Naive thymus-derived CD8-positive, alpha-beta T cell (primary cell): Measurements from ENCODE around the gene NMNAT2. TPM values are rescaled to one million over a fixed set of nuclear protein-coding genes. Genes with fewer than 3 reads are reported as not detected.
A peak's percentile ranks its signal among the peaks of the same experiment; 100 is the strongest.

ENCODE experiments used
- ATAC-seq, 2 donors: fragments of 150-1000 bp; cut with Tn5 transposase in 1 of 2; sonication (Bioruptor Pico), chemical (Tn5 transposase) in 1 of 2; 1 replicate in 1 of 2; 2 replicates in 1 of 2; pipeline ENCODE4 v1.10.0; 2021; ENCODE audit warnings: mild to moderate bottlenecking in 2 of 2, moderate library complexity in 2 of 2
- POLR2A ChIA-PET: fragments of 350-600 bp; sonication (Branson Sonifier 250); formaldehyde crosslinking; loops from one replicate; lab custom pipeline; 2021; ENCODE audit warnings: antibody characterized with exemption; lab: Charles Lee
- DNase-seq, 10 donors: peaks; one replicate each; pipeline versions ENCODE4 v3.0.0 to v3.0.0-alpha.2; 2020 to 2022
- H3K27ac Mint-ChIP-seq, 10 donors: one replicate each; pipeline ENCODE4 v1.8.0; 2020 to 2022; ENCODE audit warnings: mild to moderate bottlenecking in 10 of 10, mixed read lengths in 10 of 10, moderate library complexity in 4 of 10, inconsistent platforms in 1 of 10
- H3K27me3 Mint-ChIP-seq, 5 donors: one replicate each; pipeline ENCODE4 v1.8.0; 2021 to 2022; ENCODE audit warnings: mixed read lengths in 5 of 5
- H3K36me3 Mint-ChIP-seq, 3 donors: one replicate each; pipeline ENCODE4 v1.8.0; 2020 to 2022; ENCODE audit warnings: mixed read lengths in 3 of 3, mild to moderate bottlenecking in 2 of 3, inconsistent platforms in 1 of 3
- H3K4me1 Mint-ChIP-seq, 4 donors: one replicate each; pipeline ENCODE4 v1.8.0; 2021 to 2022; ENCODE audit warnings: mixed read lengths in 4 of 4
- H3K4me3 Mint-ChIP-seq, 10 donors: one replicate each; pipeline ENCODE4 v1.8.0; 2020 to 2022; ENCODE audit warnings: mild to moderate bottlenecking in 10 of 10, mixed read lengths in 10 of 10, moderate library complexity in 6 of 10, inconsistent platforms in 1 of 10
- H3K9me3 Mint-ChIP-seq, 9 donors: one replicate each; pipeline ENCODE4 v1.8.0; 2020 to 2022; ENCODE audit warnings: mixed read lengths in 9 of 9, mild to moderate bottlenecking in 3 of 9, inconsistent platforms in 1 of 9, moderate library complexity in 1 of 9
- polyA plus RNA-seq, 3 donors: library from polyadenylated mRNA; unstranded; fragments of 300-500 nt; fragmentation: Illumina TruSeq; gene quantifications; one replicate each; pipeline ENCODE4 v1.2.3, GENCODE V29; 2021
- total RNA-seq, 8 experiments: library from RNA in 2 of 8; stranded (reverse) in 2 of 8; gene quantifications; one replicate each; pipeline ENCODE4 v1.2.3 and lab custom pipeline; 2021 to 2026

The NMNAT2 gene
- total and polyA plus RNA-seq, 5 experiments from 2014 or later = not detected

GRCh38 chr1:183228347-183229220, 189.6 kb downstream of the NMNAT2 start:
- DNase-seq (no peak), ATAC-seq (no peak)
- POLR2A ChIA-PET = no interaction called here
- Mint-ChIP-seq H3K9me3 (no peaks in the 10 kb centered on the region), H3K27ac (no peak overlapping the region), H3K27me3 (peaks cover 0 to 11% (median 5%) of the 10 kb centered on the region in 5 donors), H3K4me1 (peaks cover 0 to 6% (median under 1%) of the 10 kb centered on the region in 4 donors), H3K4me3 (no peak overlapping the region), H3K36me3 (no peaks in the 10 kb centered on the region)

GRCh38 chr1:183227422-183228346, 190.5 kb downstream of the NMNAT2 start:
- H3K4me1 Mint-ChIP-seq = peaks cover 0 to 6% (median under 1%) of the 10 kb centered on the region in 4 donors
- DNase-seq (peak in 7 of 10 donors; percentile 3 to 44 (median 37)), ATAC-seq (peak; percentile 46)
- no peak overlapping the region for H3K4me3 Mint-ChIP-seq
- no peaks in the 10 kb centered on the region for H3K9me3 Mint-ChIP-seq
- peaks cover 0 to 11% (median 5%) of the 10 kb centered on the region in 5 donors for H3K27me3 Mint-ChIP-seq
- POLR2A ChIA-PET = no interaction called here
- H3K36me3 Mint-ChIP-seq = no peaks in the 10 kb centered on the region
- peak overlapping the region in 1 of 10 donors; percentile 44 for H3K27ac Mint-ChIP-seq

- H3K27ac Mint-ChIP-seq = peak overlapping the region in 1 of 10 donors; percentile 24
- ATAC-seq (no peak), DNase-seq (no peak)
- H3K36me3 Mint-ChIP-seq = no peaks in the 10 kb centered on the region
- no peaks in the 10 kb centered on the region for H3K9me3 Mint-ChIP-seq
- no peak overlapping the region for H3K4me3 Mint-ChIP-seq
- H3K4me1 Mint-ChIP-seq = peaks cover 0 to 6% (median under 1%) of the 10 kb centered on the region in 4 donors
- POLR2A ChIA-PET = no interaction called here
- peaks cover 0 to 11% (median 5%) of the 10 kb centered on the region in 5 donors for H3K27me3 Mint-ChIP-seq
These were observed 191.2 kb downstream of the NMNAT2 start for GRCh38 chr1:183226963-183227362.

- peaks cover 0 to 11% (median 5%) of the 10 kb centered on the region in 5 donors for H3K27me3 Mint-ChIP-seq
- POLR2A ChIA-PET = no interaction called here
These were observed 191.8 kb downstream of the NMNAT2 start for GRCh38 chr1:183226361-183226760.

GRCh38 chr1:183223467-183223866, 194.7 kb downstream of the NMNAT2 start:
- Mint-ChIP-seq H3K4me3 (no peak overlapping the region), H3K9me3 (no peaks in the 10 kb centered on the region), H3K27ac (no peak overlapping the region), H3K4me1 (peaks cover 19 to 23% (median 20%) of the 10 kb centered on the region in 4 donors), H3K36me3 (no peaks in the 10 kb centered on the region), H3K27me3 (peaks cover 0 to 11% (median 5%) of the 10 kb centered on the region in 5 donors)
- DNase-seq = no peak
- ATAC-seq = no peak
- POLR2A ChIA-PET = no interaction called here

More at GRCh38 chr1:183226361-183226760, 191.8 kb downstream of the NMNAT2 start:
- Mint-ChIP-seq H3K27ac (no peak overlapping the region), H3K9me3 (no peaks in the 10 kb centered on the region), H3K4me1 (peaks cover 0 to 6% (median under 1%) of the 10 kb centered on the region in 4 donors), H3K4me3 (no peak overlapping the region), H3K36me3 (no peaks in the 10 kb centered on the region)
- ATAC-seq (no peak), DNase-seq (no peak)

GRCh38 chr1:183222909-183223308, 195.3 kb downstream of the NMNAT2 start:
- no peak overlapping the region for H3K27ac Mint-ChIP-seq
- DNase-seq = no peak
- H3K4me3 Mint-ChIP-seq = no peak overlapping the region
- ATAC-seq = no peak
- H3K9me3 Mint-ChIP-seq = no peaks in the 10 kb centered on the region
- POLR2A ChIA-PET = no interaction called here
- peaks cover 20 to 28% (median 25%) of the 10 kb centered on the region in 4 donors for H3K4me1 Mint-ChIP-seq
- peaks cover 0 to 11% (median 5%) of the 10 kb centered on the region in 5 donors for H3K27me3 Mint-ChIP-seq
- H3K36me3 Mint-ChIP-seq = no peaks in the 10 kb centered on the region

- H3K4me3 Mint-ChIP-seq = peak overlapping the region; percentile 2 to 72 (median 52)
- H3K9me3 Mint-ChIP-seq = no peaks in the 10 kb centered on the region
- no peak for DNase-seq
- H3K27me3 Mint-ChIP-seq = peaks cover 0 to 10% (median 1%) of the 10 kb centered on the region in 5 donors
- peak overlapping the region; percentile 1 to 76 (median 37) for H3K27ac Mint-ChIP-seq
- no peaks in the 10 kb centered on the region for H3K36me3 Mint-ChIP-seq
- POLR2A ChIA-PET = no interaction called here
- peaks cover 25 to 42% (median 29%) of the 10 kb centered on the region in 4 donors for H3K4me1 Mint-ChIP-seq
- peak in 1 of 2 donors; percentile 17 for ATAC-seq
These were observed 198.6 kb downstream of the NMNAT2 start for GRCh38 chr1:183219616-183220009.

GRCh38 chr1:183218971-183219615, 199.1 kb downstream of the NMNAT2 start:
- DNase-seq = peak; percentile 37 to 93 (median 74)
- POLR2A ChIA-PET = no interaction called here
- Mint-ChIP-seq H3K9me3 (no peaks in the 10 kb centered on the region), H3K36me3 (no peaks in the 10 kb centered on the region), H3K4me1 (peaks cover 25 to 42% (median 29%) of the 10 kb centered on the region in 4 donors), H3K27ac (peak overlapping the region in 9 of 10 donors; percentile 1 to 76 (median 53)), H3K4me3 (peak overlapping the region; percentile 2 to 72 (median 52)), H3K27me3 (peaks cover 0 to 10% (median 1%) of the 10 kb centered on the region in 5 donors)
- peak; percentile 89 to 92 for ATAC-seq

GRCh38 chr1:183218027-183218618, 200.1 kb downstream of the NMNAT2 start:
- peaks cover 0 to 11% (median 2%) of the 10 kb centered on the region in 5 donors for H3K27me3 Mint-ChIP-seq
- ATAC-seq (no peak), DNase-seq (no peak)
- no peaks in the 10 kb centered on the region for H3K36me3 Mint-ChIP-seq
- peak overlapping the region in 3 of 10 donors; percentile 56 to 72 (median 57) for H3K4me3 Mint-ChIP-seq
- H3K27ac Mint-ChIP-seq = peak overlapping the region in 3 of 10 donors; percentile 32 to 76 (median 68)
- H3K4me1 Mint-ChIP-seq = peaks cover 25 to 42% (median 29%) of the 10 kb centered on the region in 4 donors
- H3K9me3 Mint-ChIP-seq = no peaks in the 10 kb centered on the region
- POLR2A ChIA-PET = no interaction called here

GRCh38 chr1:183215936-183216335, 202.2 kb downstream of the NMNAT2 start:
- no peaks in the 10 kb centered on the region for H3K36me3 Mint-ChIP-seq
- peaks cover 25 to 52% (median 29%) of the 10 kb centered on the region in 4 donors for H3K4me1 Mint-ChIP-seq
- H3K27me3 Mint-ChIP-seq = peaks cover 5 to 24% (median 7%) of the 10 kb centered on the region in 5 donors
- H3K27ac Mint-ChIP-seq = no peak overlapping the region
- no peak overlapping the region for H3K4me3 Mint-ChIP-seq
- peaks cover 0 to 2% (median 0%) of the 10 kb centered on the region in 9 donors for H3K9me3 Mint-ChIP-seq
- ATAC-seq = no peak
- POLR2A ChIA-PET = interaction anchor here (0.5 kb wide), 1 partner anchor 273 kb away, joined by 4 read pairs; no protein-coding TSS in a partner anchor
- no peak for DNase-seq

- peak overlapping the region in 1 of 10 donors; percentile 80 for H3K27ac Mint-ChIP-seq
- H3K36me3 Mint-ChIP-seq = no peaks in the 10 kb centered on the region
- no peak overlapping the region for H3K4me3 Mint-ChIP-seq
- POLR2A ChIA-PET = no interaction called here
- peaks cover 5 to 24% (median 8%) of the 10 kb centered on the region in 5 donors for H3K27me3 Mint-ChIP-seq
- ATAC-seq (no peak), DNase-seq (no peak)
- H3K4me1 Mint-ChIP-seq = peaks cover 24 to 49% (median 26%) of the 10 kb centered on the region in 4 donors
- peaks cover 0 to 2% (median 0%) of the 10 kb centered on the region in 9 donors for H3K9me3 Mint-ChIP-seq
These were observed 203.0 kb downstream of the NMNAT2 start for GRCh38 chr1:183215076-183215720.
